Mucosa of rectum (tissue), 2 donors: ENCODE results near the gene SATB1.

Experiments
- H3K27ac ChIP-seq, 2 donors: one replicate each; pipeline ENCODE4 v1.7.0; 2013; ENCODE audit warnings: inconsistent platforms in 2 of 2, low read depth in 2 of 2, low read length in 2 of 2
- H3K27me3 ChIP-seq, 2 donors: one replicate each; pipeline ENCODE4 v1.7.0; 2013; ENCODE audit warnings: low read length in 2 of 2; ENCODE audit not compliant: control insufficient read depth in 2 of 2, insufficient read depth in 2 of 2
- H3K36me3 ChIP-seq, 2 donors: one replicate each; pipeline ENCODE4 v1.7.0; 2013; ENCODE audit warnings: low read length in 2 of 2; ENCODE audit not compliant: control insufficient read depth in 2 of 2, insufficient read depth in 2 of 2
- H3K4me1 ChIP-seq, 2 donors: one replicate each; pipeline ENCODE4 v1.7.0; 2013; ENCODE audit warnings: low read length in 2 of 2, mild to moderate bottlenecking in 1 of 2; ENCODE audit not compliant: control insufficient read depth in 2 of 2, insufficient read depth in 2 of 2
- H3K4me3 ChIP-seq, 2 donors: one replicate each; pipeline ENCODE4 v1.7.0; 2013; ENCODE audit warnings: low read length in 2 of 2
- H3K9ac ChIP-seq, 2 donors: one replicate each; pipeline ENCODE4 v1.7.0; 2013; ENCODE audit warnings: low read length in 2 of 2, low read depth in 1 of 2, mild to moderate bottlenecking in 1 of 2
- H3K9me3 ChIP-seq, 2 donors: one replicate each; pipeline ENCODE4 v1.7.0; 2013; ENCODE audit warnings: low read length in 2 of 2; ENCODE audit not compliant: control insufficient read depth in 2 of 2
- donor health status: healthy.
- donor health status: Normal muscosa, but diverticular disease.

SATB1 gene

GRCh38 chr3:18420555-18420954 is 4.6 kb downstream of the SATB1 start:
- no peak overlapping the region for H3K4me3 ChIP-seq
- no peak overlapping the region for H3K27ac ChIP-seq
- no peak overlapping the region for H3K9ac ChIP-seq
- no peaks in the 10 kb centered on the region for H3K9me3 ChIP-seq
- H3K27me3 ChIP-seq: no peaks in the 10 kb centered on the region
- H3K4me1 ChIP-seq: peaks cover 6 to 27% of the 10 kb centered on the region in 2 donors
- peaks cover 5 to 8% of the 10 kb centered on the region in 2 donors for H3K36me3 ChIP-seq

GRCh38 chr3:18419232-18419631 is 5.9 kb downstream of the SATB1 start:
- Histone ChIP-seq H3K4me3 (peak overlapping the region in 1 of 2 donors; percentile 8), H3K4me1 (peaks cover 6 to 27% of the 10 kb centered on the region in 2 donors), H3K9me3 (no peaks in the 10 kb centered on the region), H3K36me3 (peaks cover 14 to 16% of the 10 kb centered on the region in 2 donors), H3K27ac (peak overlapping the region in 1 of 2 donors; percentile 37), H3K9ac (peak overlapping the region in 1 of 2 donors; percentile 28), H3K27me3 (no peaks in the 10 kb centered on the region)

GRCh38 chr3:18417904-18418572 is 7.1 kb downstream of the SATB1 start:
- H3K4me3 ChIP-seq: no peak overlapping the region
- no peaks in the 10 kb centered on the region for H3K27me3 ChIP-seq
- no peak overlapping the region for H3K27ac ChIP-seq
- H3K36me3 ChIP-seq: peaks cover 14 to 16% of the 10 kb centered on the region in 2 donors
- H3K9me3 ChIP-seq: no peaks in the 10 kb centered on the region
- peaks cover 6 to 25% of the 10 kb centered on the region in 2 donors for H3K4me1 ChIP-seq
- H3K9ac ChIP-seq: no peak overlapping the region

DNA sequence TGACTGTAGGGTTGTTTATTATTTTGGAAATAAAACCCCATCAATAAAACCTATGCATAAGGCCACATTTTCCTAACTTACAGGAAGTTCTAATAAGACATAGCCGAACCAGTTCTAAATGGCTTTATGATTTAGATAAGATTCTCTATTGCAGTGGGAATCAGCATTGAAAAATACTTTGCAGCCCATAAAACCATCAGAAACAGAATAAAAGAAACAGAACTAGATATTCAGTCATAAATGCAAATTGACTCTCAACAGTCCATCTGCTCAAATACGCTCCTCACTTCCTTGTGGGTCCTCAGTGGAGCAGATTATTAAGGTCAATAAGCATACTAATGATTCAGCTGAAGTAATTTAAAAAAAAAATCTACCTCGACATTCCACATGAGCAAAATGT is 8.8 kb downstream of the SATB1 start:
- Histone ChIP-seq H3K9ac (no peak overlapping the region), H3K4me1 (peaks cover 6 to 23% of the 10 kb centered on the region in 2 donors), H3K27ac (no peak overlapping the region), H3K9me3 (no peaks in the 10 kb centered on the region), H3K36me3 (peaks cover 17 to 18% of the 10 kb centered on the region in 2 donors), H3K27me3 (no peaks in the 10 kb centered on the region), H3K4me3 (no peak overlapping the region)

DNA sequence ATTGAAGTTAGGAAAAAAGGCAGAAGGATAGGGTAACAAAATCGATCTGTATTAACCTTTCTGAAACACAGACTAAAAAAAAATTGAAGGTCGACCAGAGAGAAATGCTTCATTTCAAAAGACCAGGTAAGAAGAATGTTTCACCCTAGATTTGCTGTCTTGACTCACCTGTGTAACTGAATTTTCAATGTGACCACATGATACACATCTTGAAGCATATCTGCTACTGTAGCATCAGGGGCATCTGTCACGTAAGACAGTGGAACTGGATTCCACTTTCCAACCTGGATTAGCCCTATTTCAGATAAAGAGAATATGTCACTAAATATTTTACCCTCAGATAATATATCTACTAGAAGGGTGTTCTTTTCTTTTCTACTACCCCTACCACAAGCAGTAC is 9.3 kb downstream of the SATB1 start:
- Histone ChIP-seq H3K36me3 (peaks cover 17 to 18% of the 10 kb centered on the region in 2 donors), H3K9ac (no peak overlapping the region), H3K27ac (no peak overlapping the region), H3K4me3 (no peak overlapping the region), H3K27me3 (no peaks in the 10 kb centered on the region), H3K9me3 (no peaks in the 10 kb centered on the region), H3K4me1 (peaks cover 6 to 22% of the 10 kb centered on the region in 2 donors)

GRCh38 chr3:18415167-18415566 is 10.0 kb downstream of the SATB1 start:
- Histone ChIP-seq H3K27ac (no peak overlapping the region), H3K4me3 (no peak overlapping the region), H3K27me3 (no peaks in the 10 kb centered on the region), H3K9ac (no peak overlapping the region), H3K36me3 (peaks cover 18 to 19% of the 10 kb centered on the region in 2 donors), H3K9me3 (no peaks in the 10 kb centered on the region), H3K4me1 (peaks cover 4 to 16% of the 10 kb centered on the region in 2 donors)

DNA sequence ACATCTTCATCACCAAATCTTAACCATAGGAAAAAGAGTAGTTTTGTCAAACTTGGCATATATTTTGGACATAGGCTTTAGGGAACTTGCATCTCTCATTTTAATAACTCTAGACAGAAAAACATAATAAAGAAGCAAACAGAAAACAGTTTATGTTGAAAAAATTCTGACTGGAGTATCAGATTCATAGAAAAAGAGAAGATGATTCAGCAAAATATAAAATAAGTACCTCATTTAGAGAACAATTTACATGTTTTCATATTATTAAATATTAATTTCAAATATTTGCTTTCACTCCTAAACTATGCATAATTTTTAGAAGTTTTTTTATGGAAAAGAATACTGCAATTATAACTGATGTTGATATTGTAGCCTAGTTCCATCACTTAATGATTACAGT is 12.5 kb downstream of the SATB1 start:
- Histone ChIP-seq H3K9ac (no peak overlapping the region), H3K27ac (no peak overlapping the region), H3K36me3 (peaks cover 19 to 20% of the 10 kb centered on the region in 2 donors)

GRCh38 chr3:18411541-18411940 is 13.6 kb downstream of the SATB1 start:
- no peak overlapping the region for H3K9ac ChIP-seq
- H3K4me1 ChIP-seq: peaks cover 0 to under 1% of the 10 kb centered on the region in 2 donors
- H3K27ac ChIP-seq: no peak overlapping the region
- H3K36me3 ChIP-seq: peaks cover 16 to 28% of the 10 kb centered on the region in 2 donors
- no peaks in the 10 kb centered on the region for H3K9me3 ChIP-seq
- H3K27me3 ChIP-seq: no peaks in the 10 kb centered on the region
- no peak overlapping the region for H3K4me3 ChIP-seq

More for the DNA sequence above, 12.5 kb downstream of the SATB1 start:
- H3K4me1 ChIP-seq: peaks cover 0 to 5% of the 10 kb centered on the region in 2 donors
- no peaks in the 10 kb centered on the region for H3K27me3 ChIP-seq
- H3K4me3 ChIP-seq: no peak overlapping the region
- H3K9me3 ChIP-seq: no peaks in the 10 kb centered on the region

- Histone ChIP-seq H3K27me3 (no peaks in the 10 kb centered on the region), H3K36me3 (peaks cover 13 to 22% of the 10 kb centered on the region in 2 donors), H3K27ac (no peak overlapping the region), H3K9me3 (no peaks in the 10 kb centered on the region), H3K9ac (no peak overlapping the region), H3K4me3 (no peak overlapping the region), H3K4me1 (no peaks in the 10 kb centered on the region)
These were observed 14.9 kb downstream of the SATB1 start for GRCh38 chr3:18410205-18410604.

GRCh38 chr3:18409266-18409665 is 15.9 kb downstream of the SATB1 start:
- H3K9ac ChIP-seq: no peak overlapping the region
- H3K4me3 ChIP-seq: no peak overlapping the region
- no peaks in the 10 kb centered on the region for H3K4me1 ChIP-seq
- no peaks in the 10 kb centered on the region for H3K27me3 ChIP-seq
- H3K36me3 ChIP-seq: peaks cover 6 to 14% of the 10 kb centered on the region in 2 donors
- no peaks in the 10 kb centered on the region for H3K9me3 ChIP-seq
- H3K27ac ChIP-seq: no peak overlapping the region
